ENCODE measurements around the gene GGNBP2. TPM values are rescaled to one million over a fixed set of nuclear protein-coding genes. Genes with fewer than 3 reads are reported as not detected.

Gene GGNBP2
- total and polyA plus RNA-seq, 2 of the 8 experiments (the other 6 are each of a cell fraction or from before 2014, with no cell fraction given), result 29.2 to 35.8 TPM

- TF ChIP-seq CHD7 (IDR thresholded peaks at IDR 0.05; ENCODE audit: insufficient replicate concordance, low read length) (no peak), EZH2 (IDR thresholded peaks at IDR 0.05; ENCODE audit: low read depth, low read length, severe bottlenecking) (no peak), TEAD4 (IDR thresholded peaks at IDR 0.05; ENCODE audit: low read depth, low read length) (no peak), RAD21 (IDR thresholded peaks at IDR 0.05 in 1 of 2, conservative IDR thresholded peaks at IDR 0.05 in 1 of 2; ENCODE audit: low read depth in 2 of 2, low read length in 2 of 2) (no peak), YY1 (IDR thresholded peaks at IDR 0.05; ENCODE audit: low read depth, low read length) (no peak), SIRT6 (IDR thresholded peaks at IDR 0.05; ENCODE audit: low read length) (no peak), HDAC6 (IDR thresholded peaks at IDR 0.05; ENCODE audit: low read depth, low read length) (no peak), POLR2A (IDR thresholded peaks at IDR 0.05; ENCODE audit: control extremely low read depth in 1 of 2, low read depth in 2 of 2, low read length in 2 of 2) (no peak; a peak in 1 of 3 replicates), RFX5 (IDR thresholded peaks at IDR 0.05; ENCODE audit: borderline replicate concordance, low read depth, low read length) (no peak), BACH1 (IDR thresholded peaks at IDR 0.05; ENCODE audit: low read length) (no peak), POLR2AphosphoS5 (IDR thresholded peaks at IDR 0.05; ENCODE audit: low read depth, low read length) (no peak; the same call in 1 of the 2 replicates)
These were observed 33.5 kb upstream of the GGNBP2 start (continued) for GRCh38 chr17:36511216-36511615.
